ENCODE measurements around the gene GPR12. TPM values are rescaled to one million over a fixed set of nuclear protein-coding genes. Genes with fewer than 3 reads are reported as not detected.

GPR12 gene
- total RNA-seq, 1 donor from 2014 or later: 2.5 TPM

GRCh38 chr13:26786651-26787295, 26.2 kb upstream of the GPR12 start:
- TF ChIP-seq CTCF (IDR thresholded peaks at IDR 0.05; ENCODE audit: partially characterized antibody, unreplicated experiment): no peak
- peaks cover 5% of the 10 kb centered on the region for H3K9me3 Mint-ChIP-seq (ENCODE audit: unreplicated experiment)
- peaks cover 10% of the 10 kb centered on the region for H3K4me1 Mint-ChIP-seq (ENCODE audit: low read depth, unreplicated experiment)
- H3K36me3 Mint-ChIP-seq (ENCODE audit: unreplicated experiment): peaks cover 13% of the 10 kb centered on the region
- no peak overlapping the region for H3K27ac Mint-ChIP-seq (ENCODE audit: unreplicated experiment)
- H3K27me3 Mint-ChIP-seq (ENCODE audit: unreplicated experiment): peaks cover 2% of the 10 kb centered on the region
- no peak overlapping the region for H3K4me3 Mint-ChIP-seq (ENCODE audit: unreplicated experiment)
- no peak for DNase-seq

- H3K9me3 Mint-ChIP-seq (ENCODE audit: unreplicated experiment): peaks cover 5% of the 10 kb centered on the region
- DNase-seq: no peak
- peaks cover 10% of the 10 kb centered on the region for H3K4me1 Mint-ChIP-seq (ENCODE audit: low read depth, unreplicated experiment)
- no peak overlapping the region for H3K27ac Mint-ChIP-seq (ENCODE audit: unreplicated experiment)
- peaks cover 2% of the 10 kb centered on the region for H3K27me3 Mint-ChIP-seq (ENCODE audit: unreplicated experiment)
- TF ChIP-seq CTCF (IDR thresholded peaks at IDR 0.05; ENCODE audit: partially characterized antibody, unreplicated experiment): no peak
- H3K36me3 Mint-ChIP-seq (ENCODE audit: unreplicated experiment): peaks cover 13% of the 10 kb centered on the region
- peak overlapping the region; percentile 25 for H3K4me3 Mint-ChIP-seq (ENCODE audit: unreplicated experiment)
Observed at GRCh38 chr13:26785838-26786630, 25.4 kb upstream of the GPR12 start.

GRCh38 chr13:26784704-26785639, 24.4 kb upstream of the GPR12 start:
- DNase-seq: no peak
- Mint-ChIP-seq H3K36me3 (ENCODE audit: unreplicated experiment) (peaks cover 13% of the 10 kb centered on the region), H3K4me1 (ENCODE audit: low read depth, unreplicated experiment) (peaks cover 10% of the 10 kb centered on the region), H3K27ac (ENCODE audit: unreplicated experiment) (no peak overlapping the region), H3K27me3 (ENCODE audit: unreplicated experiment) (peaks cover 2% of the 10 kb centered on the region), H3K9me3 (ENCODE audit: unreplicated experiment) (peaks cover 5% of the 10 kb centered on the region), H3K4me3 (ENCODE audit: unreplicated experiment) (no peak overlapping the region)
- no peak for TF ChIP-seq CTCF (IDR thresholded peaks at IDR 0.05; ENCODE audit: partially characterized antibody, unreplicated experiment)

- no peaks in the 10 kb centered on the region for H3K27me3 Mint-ChIP-seq (ENCODE audit: unreplicated experiment)
- no peak overlapping the region for H3K27ac Mint-ChIP-seq (ENCODE audit: unreplicated experiment)
- DNase-seq: no peak
- H3K4me1 Mint-ChIP-seq (ENCODE audit: low read depth, unreplicated experiment): no peaks in the 10 kb centered on the region
- peaks cover 8% of the 10 kb centered on the region for H3K36me3 Mint-ChIP-seq (ENCODE audit: unreplicated experiment)
- H3K4me3 Mint-ChIP-seq (ENCODE audit: unreplicated experiment): no peak overlapping the region
- H3K9me3 Mint-ChIP-seq (ENCODE audit: unreplicated experiment): no peaks in the 10 kb centered on the region
- no peak for TF ChIP-seq CTCF (IDR thresholded peaks at IDR 0.05; ENCODE audit: partially characterized antibody, unreplicated experiment)
Observed at GRCh38 chr13:26780411-26780810, 19.8 kb upstream of the GPR12 start.
